T47D (cell line): ENCODE results near the gene C2CD4D.
"Not testable (repeated sequence)": the region's sequence is repeated elsewhere in the genome, so short reads cannot be mapped to it uniquely, and the experiment has no call there.

Experiments
- DNase-seq, 2 experiments: peaks; one replicate each; pipeline versions ENCODE4 v3.0.0 to v3.0.0-alpha.2; 2011 to 2012; ENCODE audit warnings: low read depth in 1 of 2, low spot score in 1 of 2
- JUND ChIP-seq: IDR thresholded peaks from 2 replicates; pipeline ENCODE4 v1.6.1; 2012; ENCODE audit warnings: low read depth
- in situ Hi-C: cut with HindIII; loops from 2 replicates; pipeline ENCODE4 v1.10.0; 2016; ENCODE audit warnings: low sequenced_read_pairs, low pct_unique_long_range_greater_than_20kb

C2CD4D gene

DNA sequence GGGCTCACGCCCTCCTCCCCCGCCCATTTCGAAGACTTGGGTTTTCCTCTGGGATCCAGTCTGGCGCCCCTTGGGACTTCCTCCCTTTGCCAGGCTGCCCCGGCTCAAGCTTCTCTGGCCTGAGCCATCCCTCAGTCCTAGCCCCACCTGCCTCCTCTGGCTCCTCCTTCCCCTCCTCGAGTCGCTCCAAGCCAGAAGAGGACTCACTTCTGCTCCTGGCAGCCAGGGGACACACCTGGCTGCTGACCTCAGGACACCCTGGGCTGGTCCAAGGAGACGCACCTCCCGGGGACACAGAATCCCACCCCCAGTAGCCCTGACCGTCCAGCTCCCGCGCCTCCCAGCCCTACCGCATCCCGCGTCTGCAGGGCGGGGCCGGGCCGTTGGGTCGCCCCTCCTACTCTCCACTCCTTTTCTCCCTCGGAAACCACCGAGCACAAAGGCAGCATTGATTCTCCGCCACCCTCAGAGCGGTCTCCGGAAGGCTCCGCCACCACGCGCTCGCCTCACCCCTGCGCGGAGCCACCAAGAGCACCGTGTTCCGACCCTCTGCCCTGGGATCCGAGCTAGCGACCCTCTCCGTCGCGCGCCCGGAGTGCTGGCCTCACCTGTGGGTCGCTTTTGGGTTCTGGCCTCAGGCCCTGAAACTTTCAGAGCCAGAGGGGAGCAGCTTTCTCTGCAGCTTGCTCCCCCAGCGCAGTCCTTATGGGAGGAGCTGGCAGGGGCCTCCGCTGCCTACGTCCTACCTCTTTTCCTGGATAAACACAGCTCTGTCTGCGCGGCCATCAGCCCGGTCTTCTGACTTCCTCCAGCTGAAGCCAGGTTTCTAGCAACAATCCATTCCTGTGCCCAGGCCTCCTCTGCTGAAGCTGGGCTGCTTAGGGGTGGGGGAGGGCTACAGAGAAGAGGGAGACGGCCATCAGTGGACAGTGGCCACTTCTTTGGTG, at the start of gene C2CD4D:
C2CD4D (minus strand) TSS at position 364 of the 947 bp plus-strand sequence. CDS start 831 bp downstream, outside the sequence.
- peak; percentile 95 to 97 for DNase-seq

DNA sequence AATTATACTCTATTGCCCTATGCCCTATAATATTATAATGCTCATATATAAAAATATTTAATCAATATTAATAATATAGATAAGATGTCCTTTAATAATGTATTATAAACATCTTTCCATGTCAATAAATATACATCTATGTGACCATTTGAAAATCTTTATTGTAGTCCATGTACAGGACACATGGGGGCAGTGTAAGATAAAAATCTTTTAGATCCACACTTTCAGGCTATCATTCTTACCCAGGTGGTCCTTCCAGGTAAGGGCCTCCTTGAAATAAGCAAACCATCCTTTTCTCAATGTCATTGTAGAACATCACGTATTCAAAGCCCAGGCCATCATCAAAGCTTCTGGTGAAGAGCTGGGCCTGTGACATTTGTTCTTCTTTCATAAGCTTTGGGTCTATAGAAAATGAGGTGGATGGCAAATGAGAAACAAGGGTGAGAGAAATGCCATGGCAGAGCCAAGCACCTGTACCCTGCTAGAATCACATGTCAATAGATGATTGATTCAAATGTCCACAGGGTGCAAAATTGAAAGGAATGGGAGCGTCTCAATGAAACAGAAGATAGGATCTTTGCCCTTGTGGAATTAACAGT, 49.5 kb upstream of the C2CD4D start:
- DNase-seq, result peak in 1 of 2 experiments; percentile 44

More for the DNA sequence above, at the start of gene C2CD4D:
- in situ Hi-C loops, result no loop called here
- TF ChIP-seq JUND, result no peak

GRCh38 chr1:151887028-151887427, 47.4 kb upstream of the C2CD4D start:
- in situ Hi-C loops, result no loop called here
- TF ChIP-seq JUND, result no peak
- no peak for DNase-seq

More for the DNA sequence above, 49.5 kb upstream of the C2CD4D start:
- in situ Hi-C loops, result no loop called here
- TF ChIP-seq JUND, result no peak

DNA sequence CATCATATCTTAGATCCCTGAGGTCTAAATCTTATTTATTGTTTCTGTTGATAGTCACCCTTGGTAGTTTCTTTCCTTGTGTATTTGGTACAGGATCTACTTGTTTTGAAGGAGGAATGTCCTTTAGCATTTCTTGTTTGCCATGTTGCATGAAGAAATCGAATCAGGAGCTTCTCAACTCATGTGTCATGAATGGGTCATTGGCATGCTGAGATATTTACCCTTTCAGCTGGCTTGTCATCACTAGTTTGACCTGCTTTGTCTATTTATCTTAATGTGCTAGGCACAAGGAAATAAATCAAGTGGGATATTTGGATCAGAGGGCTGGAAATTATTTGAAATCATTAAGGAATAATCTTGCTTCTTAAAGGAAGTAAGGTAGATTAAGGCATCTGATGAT, 45.9 kb upstream of the C2CD4D start:
- in situ Hi-C loops, result no loop called here
- TF ChIP-seq JUND, result no peak

GRCh38 chr1:151884879-151885278, 45.3 kb upstream of the C2CD4D start:
- DNase-seq, in situ Hi-C loops: not testable (repeated sequence)

More for the DNA sequence above, 45.9 kb upstream of the C2CD4D start:
- DNase-seq, result peak in 1 of 2 experiments; percentile 47

GRCh38 chr1:151884445-151884844, 44.8 kb upstream of the C2CD4D start:
- in situ Hi-C loops, DNase-seq: not testable (repeated sequence)

GRCh38 chr1:151883898-151884297, 44.3 kb upstream of the C2CD4D start:
- DNase-seq, in situ Hi-C loops: not testable (repeated sequence)

GRCh38 chr1:151882918-151883317, 43.3 kb upstream of the C2CD4D start:
- in situ Hi-C loops, result not testable (repeated sequence)

GRCh38 chr1:151882466-151882865, 42.8 kb upstream of the C2CD4D start:
- in situ Hi-C loops, result no loop called here
- no peak for DNase-seq
- no peak for TF ChIP-seq JUND

More at GRCh38 chr1:151882918-151883317, 43.3 kb upstream of the C2CD4D start:
- not testable (repeated sequence) for DNase-seq

- DNase-seq, result peak; percentile 31 to 74
- in situ Hi-C loops, result no loop called here
- TF ChIP-seq JUND, result no peak
These were observed 41.9 kb upstream of the C2CD4D start for GRCh38 chr1:151881479-151881878.

- in situ Hi-C loops, result no loop called here
- DNase-seq, result no peak
- TF ChIP-seq JUND, result no peak
These were observed 35.9 kb upstream of the C2CD4D start for GRCh38 chr1:151875419-151876097.

- DNase-seq, in situ Hi-C loops: not testable (repeated sequence)
These were observed 33.2 kb upstream of the C2CD4D start for GRCh38 chr1:151872776-151873175.
